Head of caudate nucleus (tissue), 42 donors: ENCODE measurements around the gene ERMN.
"Not testable (repeated sequence)": the region's sequence is repeated elsewhere in the genome, so short reads cannot be mapped to it uniquely, and the experiment has no call there.

Experiments
- DNase-seq, 42 donors: peaks; one replicate each; pipeline versions ENCODE4 v3.0.0 to v3.0.0-alpha.2; 2020 to 2021; ENCODE audit warnings: mixed read lengths in 7 of 42
- intact Hi-C: fragments of 100-400 bp; cut with DNase I; formaldehyde crosslinking; loops from one replicate; pipeline ENCODE4 v1.15.0; 2022

ERMN gene, protein sequence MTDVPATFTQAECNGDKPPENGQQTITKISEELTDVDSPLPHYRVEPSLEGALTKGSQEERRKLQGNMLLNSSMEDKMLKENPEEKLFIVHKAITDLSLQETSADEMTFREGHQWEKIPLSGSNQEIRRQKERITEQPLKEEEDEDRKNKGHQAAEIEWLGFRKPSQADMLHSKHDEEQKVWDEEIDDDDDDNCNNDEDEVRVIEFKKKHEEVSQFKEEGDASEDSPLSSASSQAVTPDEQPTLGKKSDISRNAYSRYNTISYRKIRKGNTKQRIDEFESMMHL

DNA sequence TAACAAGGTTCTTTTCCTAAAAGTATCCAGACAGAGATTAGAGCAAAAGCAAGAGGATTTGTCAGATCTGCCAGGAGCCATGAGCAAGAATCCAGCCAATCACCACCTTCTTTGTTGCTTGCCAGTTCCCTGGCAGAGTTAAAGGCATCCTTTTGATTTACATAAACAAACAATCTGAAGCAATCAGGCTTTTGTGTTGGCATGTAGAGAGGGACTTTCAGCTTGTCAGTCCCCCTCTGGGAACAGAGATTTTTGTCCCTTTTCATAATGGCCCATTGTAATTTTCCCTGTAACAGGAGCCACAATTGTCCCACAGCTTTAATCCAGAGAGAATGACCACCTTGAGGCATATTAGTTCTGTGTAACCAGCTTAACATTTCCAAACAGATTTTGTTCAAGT, at the start of gene ERMN:
ERMN (minus strand) TSS at position 39 of the 400 bp plus-strand sequence. CDS start 182 bp downstream, outside the sequence.
- intact Hi-C loops: loop anchor here (10.0 kb wide), 1 partner anchor 269 kb away; no protein-coding TSS in a partner anchor
- peak in 39 of 42 donors; percentile 28 to 89 (median 70) for DNase-seq

- intact Hi-C loops: no loop called here
- DNase-seq: no peak
Observed at GRCh38 chr2:157375384-157375783, 49.8 kb upstream of the ERMN start.

DNA sequence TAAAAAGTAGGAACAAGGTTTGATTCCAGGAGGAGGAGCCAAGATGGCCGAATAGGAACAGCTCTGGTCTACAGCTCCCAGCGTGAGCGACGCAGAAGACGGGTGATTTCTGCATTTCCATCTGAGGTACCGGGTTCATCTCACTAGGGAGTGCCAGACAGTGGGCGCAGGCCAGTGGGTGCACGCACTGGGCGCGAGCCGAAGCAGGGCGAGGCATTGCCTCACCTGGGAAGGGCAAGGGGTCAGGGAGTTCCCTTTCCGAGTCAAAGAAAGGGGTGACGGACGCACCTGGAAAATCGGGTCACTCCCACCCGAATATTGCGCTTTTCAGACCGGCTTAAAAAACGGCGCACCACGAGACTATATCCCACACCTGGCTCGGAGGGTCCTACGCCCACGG, 42.9 kb upstream of the ERMN start:
- intact Hi-C loops, DNase-seq: not testable (repeated sequence)

GRCh38 chr2:157367704-157368103, 42.1 kb upstream of the ERMN start:
- intact Hi-C loops: no loop called here

GRCh38 chr2:157364257-157364974, 38.8 kb upstream of the ERMN start:
- intact Hi-C loops: no loop called here
- DNase-seq: no peak

More at GRCh38 chr2:157367704-157368103, 42.1 kb upstream of the ERMN start:
- DNase-seq: no peak

DNA sequence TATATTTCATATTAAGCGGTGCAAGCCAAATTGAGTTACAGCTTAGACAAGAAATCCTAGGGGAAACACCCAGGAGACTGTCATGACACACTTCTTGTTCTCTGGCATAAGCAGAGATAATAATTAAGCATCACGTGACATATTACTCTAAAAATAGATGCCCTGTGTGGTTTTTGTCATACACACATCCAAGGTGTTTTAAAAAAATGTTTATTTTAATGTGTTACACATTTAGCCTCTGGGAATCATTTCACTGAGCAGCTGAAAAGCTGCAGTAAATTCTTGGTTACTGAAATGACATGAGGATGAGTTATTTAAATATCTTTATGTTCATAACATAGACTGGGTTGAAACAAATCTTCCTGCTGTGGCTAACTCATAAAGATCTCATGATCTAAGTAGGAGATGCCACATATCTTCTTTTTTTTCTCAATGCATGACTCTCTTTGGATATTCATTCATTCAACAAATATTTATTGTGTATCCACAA, 38.0 kb upstream of the ERMN start:
- intact Hi-C loops: no loop called here
- DNase-seq: no peak

DNA sequence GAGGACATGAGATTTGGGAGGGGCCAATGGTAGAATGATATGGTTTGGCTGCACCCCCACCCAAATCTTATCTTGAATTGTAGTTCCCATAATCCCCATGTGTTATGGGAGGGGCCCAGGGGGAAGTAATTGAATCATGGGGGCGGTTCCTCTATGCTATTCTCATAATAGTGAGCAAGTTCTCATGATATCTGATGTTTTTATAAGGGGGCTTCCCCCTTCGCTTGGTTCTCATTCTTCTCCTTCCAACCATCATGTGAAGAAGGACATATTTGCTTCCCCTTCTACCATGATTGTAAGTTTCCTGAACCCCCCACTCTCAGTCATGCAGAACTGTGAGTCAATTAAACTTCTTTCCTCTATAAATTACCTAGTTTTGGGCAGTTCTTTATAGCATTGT, 37.0 kb upstream of the ERMN start:
- intact Hi-C loops: no loop called here
- DNase-seq: no peak

GRCh38 chr2:157361526-157361925, 35.9 kb upstream of the ERMN start:
- intact Hi-C loops: no loop called here
- DNase-seq: no peak

GRCh38 chr2:157359628-157360027, 34.0 kb upstream of the ERMN start:
- intact Hi-C loops: no loop called here
- DNase-seq: no peak

- no peak for DNase-seq
- intact Hi-C loops: no loop called here
Observed at GRCh38 chr2:157355618-157356017, 30.0 kb upstream of the ERMN start.

- no peak for DNase-seq
- intact Hi-C loops: no loop called here
Observed at GRCh38 chr2:157349949-157350515, 24.4 kb upstream of the ERMN start.

DNA sequence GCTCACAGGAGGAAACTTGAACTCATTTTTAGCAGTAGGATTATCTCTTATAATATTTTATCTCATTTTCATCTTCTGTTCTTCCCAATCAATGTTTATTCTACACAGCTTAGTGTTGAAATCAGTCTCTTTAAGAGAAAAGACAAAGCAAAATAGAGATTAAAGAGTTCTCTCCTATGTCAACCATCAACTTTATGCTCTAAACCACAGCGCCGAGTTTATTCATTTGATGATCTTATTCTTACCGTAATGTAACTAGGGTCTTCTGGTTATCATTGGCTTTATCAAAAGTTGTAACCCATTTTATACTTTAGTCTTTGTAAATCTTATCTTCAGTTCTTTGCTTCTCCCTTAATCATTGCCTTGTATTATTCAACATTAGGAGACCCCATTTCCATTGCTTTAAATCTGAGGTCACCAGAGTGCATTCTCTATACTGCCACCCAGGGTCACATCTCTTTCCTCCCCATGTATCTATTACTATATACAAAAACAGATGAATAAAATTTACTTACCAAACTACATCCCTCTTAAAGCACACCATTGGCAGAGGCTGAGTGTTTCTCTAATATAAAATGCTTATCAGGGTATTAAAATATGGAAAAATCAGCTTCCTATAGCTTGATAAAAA, 22.8 kb upstream of the ERMN start:
- intact Hi-C loops: no loop called here

GRCh38 chr2:157345647-157346389, 20.2 kb upstream of the ERMN start:
- DNase-seq: no peak
- intact Hi-C loops: no loop called here

More for the DNA sequence above, 22.8 kb upstream of the ERMN start:
- DNase-seq: no peak

DNA sequence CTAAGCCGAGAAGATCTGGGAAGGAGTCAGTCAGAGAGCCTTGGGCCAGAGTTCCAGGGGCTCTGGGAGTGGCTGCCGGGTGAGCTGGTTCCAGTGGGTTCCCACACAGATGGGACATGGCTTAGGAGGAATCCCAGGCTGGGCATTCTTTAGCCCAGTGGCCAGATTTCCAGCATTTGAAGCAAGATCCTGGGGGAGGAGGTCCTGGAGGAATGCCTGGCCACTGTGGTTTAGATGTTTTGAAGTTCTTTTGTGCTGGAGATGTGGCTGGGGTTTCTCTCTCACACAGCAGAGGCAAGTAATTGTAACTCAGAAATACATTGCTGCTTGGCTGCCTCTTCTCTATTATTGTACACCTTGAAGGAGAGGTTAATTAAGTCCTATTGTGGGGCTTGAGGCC, 15.8 kb upstream of the ERMN start:
- DNase-seq, intact Hi-C loops: not testable (repeated sequence)

GRCh38 chr2:157339965-157340655, 14.5 kb upstream of the ERMN start:
- peak in 2 of 42 donors; percentile 30 to 50 for DNase-seq
- intact Hi-C loops: no loop called here

- intact Hi-C loops: no loop called here
- no peak for DNase-seq
Observed at GRCh38 chr2:157337978-157338377, 12.4 kb upstream of the ERMN start.

DNA sequence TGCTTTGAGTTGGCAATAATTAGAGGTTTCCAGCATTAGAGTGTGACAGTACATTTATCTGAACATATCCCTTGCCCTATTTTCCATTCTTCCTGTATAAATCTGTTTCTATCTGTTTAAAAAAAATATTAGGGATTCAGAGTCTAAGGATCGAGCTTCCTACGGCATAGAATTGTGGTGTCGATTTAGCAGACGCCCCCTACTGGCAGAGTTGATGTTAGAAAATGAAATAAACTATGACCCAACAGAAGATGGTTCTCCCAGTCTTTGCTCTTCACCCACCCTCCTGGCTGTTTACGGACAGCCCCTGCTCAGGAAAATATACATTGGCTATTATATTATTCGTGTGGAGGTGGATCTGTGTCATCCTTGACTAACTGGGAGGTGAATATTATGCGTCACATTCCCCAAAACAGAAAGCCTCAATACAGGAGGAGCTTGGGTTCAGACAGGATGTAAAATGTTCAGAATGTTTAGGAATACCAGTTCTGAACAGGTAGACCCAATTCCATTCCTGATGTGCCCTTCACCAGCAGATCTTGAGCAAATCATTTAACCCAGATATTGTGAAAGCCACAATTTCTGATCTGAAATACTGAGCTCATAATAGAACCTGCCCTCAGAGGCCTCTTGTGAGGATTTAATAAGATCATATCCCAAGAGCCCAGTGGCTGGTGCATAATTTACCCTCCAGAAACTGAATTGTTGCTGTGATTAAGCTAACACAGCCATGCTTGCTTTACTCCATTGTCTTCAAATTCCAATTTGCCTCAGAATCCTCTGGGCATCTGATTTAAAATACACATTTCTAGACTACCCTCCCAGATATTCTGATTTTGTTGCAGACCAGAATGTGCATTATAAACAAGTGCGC, 10.8 kb upstream of the ERMN start:
- intact Hi-C loops: no loop called here
- peak in 30 of 42 donors; percentile 21 to 89 (median 58) for DNase-seq
